GM12872 (cell line): ENCODE measurements around the gene C19orf33.

ENCODE experiments used
- CTCF ChIP-seq: IDR thresholded peaks from 3 replicates; pipeline ENCODE4 v1.5.1; 2011; ENCODE audit warnings: low read depth, mild to moderate bottlenecking, low read length, moderate library complexity; ENCODE audit not compliant: insufficient read depth

Gene C19orf33

DNA sequence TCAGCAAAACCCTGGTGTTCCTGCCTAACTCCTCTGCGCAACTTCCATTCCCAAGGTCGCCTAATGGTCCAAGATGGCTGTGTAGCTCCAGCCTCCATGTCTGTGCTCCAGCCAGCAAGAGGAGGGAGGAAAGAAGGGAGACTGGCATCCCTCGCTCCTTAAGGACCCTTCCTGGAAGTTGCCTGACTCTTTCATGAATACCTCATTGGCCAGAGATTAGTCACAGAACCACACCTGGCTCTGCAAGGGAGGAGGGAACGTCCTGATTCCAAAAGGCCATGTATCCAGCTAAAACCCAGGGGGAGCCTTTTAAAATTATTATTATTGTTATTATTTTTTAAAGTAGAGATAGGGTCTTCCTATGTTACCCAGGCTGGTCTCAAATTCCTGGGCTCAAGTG lies 20.4 kb downstream of the C19orf33 start:
- TF ChIP-seq CTCF = no peak

- no peak for TF ChIP-seq CTCF
These were observed 22.5 kb downstream of the C19orf33 start for GRCh38 chr19:38326591-38326990.

DNA sequence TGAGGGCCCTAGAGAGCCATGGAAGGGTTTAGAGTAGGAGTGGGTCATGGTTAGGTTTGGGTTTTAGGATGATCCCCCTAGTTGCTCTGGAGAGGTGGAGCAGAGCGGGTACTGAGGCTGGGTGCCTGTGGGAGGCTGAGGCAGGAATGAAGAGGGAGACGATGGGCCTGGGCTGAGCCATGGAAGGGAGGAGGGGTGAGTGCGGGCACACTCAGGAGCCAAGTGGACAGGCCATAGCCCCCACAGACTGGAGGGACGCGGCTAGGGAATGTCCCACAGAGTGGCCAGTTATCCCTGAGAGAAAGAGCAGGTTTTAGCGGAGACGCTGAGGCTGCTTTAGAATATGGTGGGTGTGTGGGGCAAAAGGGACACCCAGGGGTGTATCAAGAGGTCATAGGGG lies 25.6 kb downstream of the C19orf33 start:
- TF ChIP-seq CTCF = no peak

- no peak for TF ChIP-seq CTCF
These were observed 27.7 kb downstream of the C19orf33 start for GRCh38 chr19:38331728-38332127.

DNA sequence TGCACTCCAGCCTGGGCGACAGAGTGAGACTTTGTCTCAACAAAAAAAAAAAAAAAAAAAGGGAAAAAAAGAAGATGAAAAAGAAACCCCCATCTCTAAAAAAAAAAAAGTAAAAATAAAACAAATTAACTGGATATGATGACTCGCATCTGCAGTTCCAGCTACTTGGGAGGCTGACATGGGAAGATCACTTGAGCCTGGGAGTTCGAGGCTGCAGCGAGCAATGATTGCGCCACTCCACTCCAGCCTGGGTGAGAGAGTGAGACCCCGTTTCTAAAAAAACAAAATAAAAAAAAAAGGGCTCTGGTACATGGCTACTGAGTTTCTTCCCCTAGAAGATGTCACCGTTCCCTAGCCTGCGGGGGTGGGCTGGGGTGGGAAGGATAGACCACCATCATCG lies 29.2 kb downstream of the C19orf33 start:
- TF ChIP-seq CTCF = no peak

GRCh38 chr19:38335949-38336637 lies 32.0 kb downstream of the C19orf33 start:
- TF ChIP-seq CTCF = no peak

GRCh38 chr19:38336638-38337359 lies 32.7 kb downstream of the C19orf33 start:
- no peak for TF ChIP-seq CTCF
